CD4-positive, alpha-beta T cell treated with Interleukin-2 at 100 ng/mL for 4 hours (primary cell): ENCODE data around the gene MRPL12.

ENCODE experiments used
- DNase-seq: peaks from one replicate; pipeline ENCODE4 v3.0.0-alpha.2; 2020; ENCODE audit warnings: low spot score

The MRPL12 gene

GRCh38 chr17:81702934-81703746, at the start of gene MRPL12:
MRPL12 (plus strand) TSS chr17:81703367; CDS start chr17:81703502, 135 bp downstream.
- DNase-seq = peak; percentile 91

DNA sequence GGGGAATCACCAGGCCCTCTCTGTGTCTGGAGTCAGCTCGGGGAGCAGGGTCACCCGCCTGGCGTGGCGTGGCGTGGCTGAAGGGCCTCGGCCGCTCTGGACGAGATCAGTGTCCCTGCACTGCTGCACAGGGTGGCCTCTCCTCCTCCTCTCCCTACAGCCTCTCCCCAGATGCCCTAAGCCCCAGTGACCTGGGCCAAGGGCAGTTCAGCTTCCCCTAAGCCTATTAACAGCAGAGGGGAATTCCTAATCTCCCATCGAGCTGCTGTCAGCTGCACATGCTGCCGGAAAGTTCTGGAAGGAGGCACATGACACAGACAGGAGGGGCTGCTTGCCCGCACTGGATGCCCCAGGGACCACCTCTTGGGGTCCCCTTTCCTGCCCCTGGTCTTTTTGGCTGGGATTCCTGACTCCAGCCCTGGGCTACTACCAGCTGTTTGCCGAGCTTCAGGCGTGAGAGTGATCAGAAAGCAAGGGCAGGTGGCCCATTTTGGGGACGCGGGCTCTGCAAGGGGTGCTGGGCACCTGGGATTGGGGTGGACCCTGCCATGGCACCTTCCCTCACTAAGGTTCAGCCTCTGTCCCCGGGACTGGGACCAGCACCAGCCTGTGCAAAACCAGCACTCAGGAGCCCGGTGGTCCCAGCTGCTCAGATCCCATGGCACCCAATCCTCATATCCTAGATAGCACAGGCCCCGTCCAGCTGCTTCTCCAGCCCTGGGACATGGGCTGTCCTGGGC, 47.6 kb upstream of the MRPL12 start:
- no peak for DNase-seq

GRCh38 chr17:81656118-81656743, 46.9 kb upstream of the MRPL12 start, which contains the start of gene PDE6G:
PDE6G (minus strand) TSS chr17:81656542; CDS start chr17:81653305, 3,237 bp downstream.
- DNase-seq = no peak

DNA sequence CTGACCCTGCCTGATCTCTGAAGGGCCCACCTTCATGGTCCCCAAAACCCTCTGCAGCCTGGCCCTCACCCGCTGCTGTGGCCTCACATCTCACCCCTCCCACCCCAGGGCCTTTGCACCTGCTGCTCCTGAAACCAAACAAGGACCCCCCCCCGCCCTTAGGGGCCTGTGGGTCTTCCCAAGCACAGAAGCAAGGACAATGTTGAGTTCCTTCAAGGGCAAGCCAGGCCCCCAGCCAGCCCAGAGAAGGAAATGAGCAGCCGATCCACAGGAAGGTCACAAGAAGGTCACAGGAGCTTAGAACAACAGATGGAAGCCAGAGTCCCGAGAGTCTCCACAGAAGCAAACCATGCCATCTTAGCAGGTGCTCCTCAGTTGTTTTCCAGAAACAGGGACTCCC, 46.3 kb upstream of the MRPL12 start:
- no peak for DNase-seq

- no peak for DNase-seq
These were observed 44.1 kb upstream of the MRPL12 start for GRCh38 chr17:81659038-81659437.

DNA sequence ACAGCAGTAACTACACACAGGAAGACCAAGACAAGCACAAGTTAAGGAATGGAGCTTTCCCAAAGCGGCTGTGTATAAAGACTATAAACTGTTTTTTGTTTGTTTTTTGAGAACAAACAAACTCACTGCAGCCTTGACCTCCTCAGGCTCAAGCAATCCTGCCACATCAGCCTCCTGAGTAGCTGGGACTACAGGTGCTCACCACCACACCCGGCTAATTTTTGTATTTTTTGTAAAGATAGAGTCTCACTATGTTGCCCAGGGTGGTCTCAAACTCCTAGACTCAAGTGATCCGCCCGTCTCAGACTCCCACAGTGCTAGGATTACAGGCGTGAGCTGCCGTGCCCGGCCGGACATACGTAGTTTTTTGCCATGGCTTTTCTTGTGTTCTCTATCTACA, 42.7 kb upstream of the MRPL12 start:
- DNase-seq = no peak

- no peak for DNase-seq
These were observed 41.2 kb upstream of the MRPL12 start for GRCh38 chr17:81662002-81662401.

GRCh38 chr17:81664051-81664470, 39.1 kb upstream of the MRPL12 start:
- DNase-seq = no peak

DNA sequence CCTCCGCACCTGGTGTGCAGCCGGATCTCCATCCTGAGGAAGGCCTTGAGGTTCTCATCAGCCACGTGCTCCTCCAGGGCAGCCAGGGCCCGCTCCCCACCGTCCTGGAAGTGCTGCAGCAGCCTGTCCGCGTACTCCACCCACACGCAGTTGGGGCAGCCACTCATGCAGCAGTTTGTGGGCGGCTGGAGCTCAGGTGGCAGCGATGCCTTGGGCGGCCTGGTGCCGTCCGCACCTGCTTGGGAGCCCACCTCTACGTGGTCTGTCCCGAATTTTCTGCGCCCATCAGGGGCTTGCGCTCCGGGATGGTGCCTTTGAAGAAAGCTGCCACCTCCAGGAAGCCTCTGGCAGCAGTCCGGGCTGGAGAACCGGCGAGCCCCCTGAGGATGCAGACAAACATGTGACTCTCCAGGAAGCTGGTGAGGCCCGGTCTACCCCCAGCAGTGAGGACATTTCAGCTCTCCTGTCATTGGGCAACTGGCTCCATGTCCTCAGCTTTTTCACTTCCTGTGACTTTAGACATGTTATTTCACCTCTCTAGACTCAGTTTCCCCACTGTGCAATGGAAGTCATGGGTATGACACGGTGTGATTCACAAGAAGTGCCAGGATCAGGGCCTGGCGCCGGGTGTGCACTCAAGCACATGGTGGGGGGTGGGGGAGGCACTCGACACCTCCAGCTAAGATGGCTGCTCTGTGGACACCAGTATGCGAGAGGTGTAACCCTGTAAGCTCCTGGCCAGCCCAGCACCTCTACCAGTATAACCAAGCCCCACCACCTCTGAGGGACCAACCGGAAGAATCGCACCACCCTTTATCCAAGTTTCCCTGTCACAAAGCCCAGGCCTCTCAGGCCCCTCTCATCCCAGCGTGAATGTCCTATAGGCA, 37.7 kb upstream of the MRPL12 start:
- peak; percentile 19 for DNase-seq

DNA sequence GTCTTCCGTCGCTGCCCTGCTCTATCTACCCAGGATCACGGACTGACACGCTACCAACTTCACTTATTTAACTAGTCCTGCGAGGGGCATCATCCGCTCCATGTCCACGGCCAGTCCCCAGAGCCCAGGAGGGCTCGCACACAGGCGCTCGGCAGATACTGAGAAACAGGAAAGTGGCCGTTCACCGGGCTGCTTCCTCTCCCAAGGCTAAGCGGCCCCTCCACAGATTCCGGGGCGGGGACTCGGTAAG, 37.1 kb upstream of the MRPL12 start:
- DNase-seq = no peak

DNA sequence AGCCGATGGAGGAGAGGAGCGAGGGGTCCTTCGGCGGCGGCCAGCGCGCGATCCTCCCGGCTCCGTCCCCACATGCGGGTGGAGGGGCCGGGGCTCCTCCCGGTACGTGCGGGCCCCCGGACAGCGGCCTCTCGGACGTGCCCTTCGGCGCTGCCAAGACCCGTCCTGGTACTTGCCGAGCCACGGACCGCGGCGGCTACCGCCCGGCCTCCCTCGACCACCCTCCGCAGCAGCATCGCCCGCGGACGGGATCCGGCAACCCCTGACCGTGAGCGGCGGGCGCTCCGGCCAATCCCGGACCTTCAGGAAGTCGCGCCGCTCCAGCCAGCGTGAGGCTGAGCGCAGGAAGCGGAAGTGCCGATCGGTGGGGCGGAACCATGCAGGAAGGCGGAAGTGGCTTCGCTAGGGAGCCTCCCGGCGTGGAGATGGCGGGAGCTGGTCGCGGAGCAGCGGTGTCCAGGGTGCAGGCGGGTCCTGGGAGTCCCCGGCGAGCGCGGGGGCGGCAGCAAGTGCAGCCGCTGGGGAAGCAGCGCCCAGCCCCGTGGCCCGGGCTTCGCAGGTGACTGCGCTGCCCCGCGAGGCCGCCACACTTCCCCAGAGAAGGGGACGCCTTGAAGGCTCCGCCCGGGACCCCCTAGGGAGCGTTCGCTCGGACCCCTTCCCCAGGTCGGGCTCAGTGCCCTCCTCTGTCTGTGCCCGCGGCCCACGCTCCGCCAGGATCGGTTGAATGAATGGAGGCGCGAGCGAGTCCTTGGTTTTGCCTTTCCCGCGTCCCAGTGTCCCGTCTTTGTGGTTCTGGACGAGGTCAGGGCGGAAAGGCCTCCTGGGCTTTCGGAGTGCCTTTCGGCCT, 36.6 kb upstream of the MRPL12 start, which contains the start of the genes CCDC137 and OXLD1:
TSS of gene CCDC137 (plus strand) at position 396 of the 850 bp plus-strand sequence. CDS start at position 426, 30 bp downstream.
TSS of gene OXLD1 (minus strand) at position 264 of the 850 bp plus-strand sequence. CDS start at position 236, 28 bp downstream.
- peak; percentile 91 for DNase-seq

GRCh38 chr17:81667754-81668153, 35.4 kb upstream of the MRPL12 start:
- no peak for DNase-seq

GRCh38 chr17:81672504-81672903, 30.7 kb upstream of the MRPL12 start:
- DNase-seq = no peak

GRCh38 chr17:81672954-81673353, 30.2 kb upstream of the MRPL12 start:
- no peak for DNase-seq

DNA sequence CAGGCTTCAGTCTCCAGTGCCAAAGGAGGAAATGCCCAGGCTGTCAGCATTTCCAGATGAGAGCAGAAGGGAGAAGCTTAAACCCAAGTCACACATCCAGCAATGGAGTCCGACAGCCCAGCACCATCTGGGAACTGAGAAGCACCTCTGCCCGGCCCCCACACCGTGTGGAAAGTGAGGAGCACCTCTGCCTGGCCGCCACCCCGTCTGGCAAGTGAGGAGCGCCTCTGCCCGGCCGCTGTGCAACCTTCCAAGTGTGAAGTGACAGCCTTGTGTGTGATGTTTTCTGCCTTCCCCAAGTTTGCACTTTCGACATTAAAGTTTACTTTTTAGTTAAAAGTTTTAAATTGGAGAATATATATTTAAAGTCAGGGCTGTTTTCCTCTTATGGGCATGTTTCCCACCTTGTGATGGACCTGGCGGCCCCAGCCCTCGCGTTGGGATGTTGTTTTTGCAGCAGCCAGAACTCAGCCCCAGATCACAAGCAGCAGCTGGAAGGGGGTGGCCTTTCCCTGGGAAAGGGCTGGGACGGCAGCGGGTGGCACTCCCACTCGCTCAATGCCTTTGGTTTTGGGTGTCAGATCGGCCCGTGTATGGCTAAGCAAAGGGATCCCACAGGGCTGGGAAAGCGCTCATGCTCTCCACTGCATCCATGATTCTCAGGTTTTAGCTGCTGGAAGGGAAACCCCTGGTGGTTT, 29.5 kb upstream of the MRPL12 start:
- no peak for DNase-seq

- peak; percentile 43 for DNase-seq
These were observed 27.5 kb upstream of the MRPL12 start for GRCh38 chr17:81675515-81676221.

DNA sequence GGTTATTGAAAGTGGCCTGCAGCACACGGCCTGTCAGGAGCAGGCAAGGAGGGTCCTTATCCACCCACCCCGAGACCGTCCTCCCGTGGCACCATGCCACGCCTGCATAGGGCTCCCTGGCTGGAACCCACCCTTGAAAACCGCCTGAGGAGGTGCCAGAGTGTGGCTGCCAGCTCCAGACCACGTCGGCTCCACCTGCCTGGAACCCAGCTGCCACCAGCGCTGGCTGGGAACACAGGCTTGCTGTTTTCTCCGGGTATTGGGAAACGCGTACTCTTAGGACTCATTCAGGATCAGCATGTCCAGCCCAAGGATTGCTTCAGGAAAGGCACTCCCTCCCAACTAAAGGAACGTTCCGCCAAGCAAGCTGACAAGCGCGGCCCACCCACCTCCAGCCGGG, 26.3 kb upstream of the MRPL12 start:
- DNase-seq = no peak

DNA sequence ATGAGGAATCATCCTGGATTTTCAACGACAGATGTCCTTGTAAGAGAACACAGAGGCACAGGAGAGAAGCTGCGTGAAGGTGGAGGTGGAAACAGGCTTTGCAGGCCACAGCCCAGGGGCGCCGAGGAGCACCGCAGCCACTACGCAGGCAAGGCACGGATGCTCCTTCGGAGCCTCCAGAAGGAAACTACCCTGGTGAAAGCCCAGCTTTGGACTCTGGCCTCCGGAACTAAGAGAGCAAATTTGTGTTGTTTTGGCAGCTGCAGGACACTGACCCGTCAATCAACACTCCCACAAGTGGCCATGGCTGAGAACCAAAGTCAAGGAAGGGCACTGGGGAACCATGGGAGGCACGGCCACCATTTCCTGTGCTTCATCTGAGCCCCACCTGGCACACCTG, 23.0 kb upstream of the MRPL12 start:
- DNase-seq = no peak

- no peak for DNase-seq
These were observed 21.5 kb upstream of the MRPL12 start for GRCh38 chr17:81681672-81682071.
